GM18499 (cell line): ENCODE data around the gene THTPA.
A peak's percentile ranks its signal among the peaks of the same experiment; 100 is the strongest.

ENCODE experiments used
- ATAC-seq: cut with Tn5 transposase; IDR thresholded peaks from one replicate; pipeline ENCODE4 v1.9.1; 2021; ENCODE audit warnings: moderate number of reproducible peaks; ENCODE audit not compliant: insufficient read depth, unreplicated experiment

The THTPA gene, protein sequence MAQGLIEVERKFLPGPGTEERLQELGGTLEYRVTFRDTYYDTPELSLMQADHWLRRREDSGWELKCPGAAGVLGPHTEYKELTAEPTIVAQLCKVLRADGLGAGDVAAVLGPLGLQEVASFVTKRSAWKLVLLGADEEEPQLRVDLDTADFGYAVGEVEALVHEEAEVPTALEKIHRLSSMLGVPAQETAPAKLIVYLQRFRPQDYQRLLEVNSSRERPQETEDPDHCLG

DNA sequence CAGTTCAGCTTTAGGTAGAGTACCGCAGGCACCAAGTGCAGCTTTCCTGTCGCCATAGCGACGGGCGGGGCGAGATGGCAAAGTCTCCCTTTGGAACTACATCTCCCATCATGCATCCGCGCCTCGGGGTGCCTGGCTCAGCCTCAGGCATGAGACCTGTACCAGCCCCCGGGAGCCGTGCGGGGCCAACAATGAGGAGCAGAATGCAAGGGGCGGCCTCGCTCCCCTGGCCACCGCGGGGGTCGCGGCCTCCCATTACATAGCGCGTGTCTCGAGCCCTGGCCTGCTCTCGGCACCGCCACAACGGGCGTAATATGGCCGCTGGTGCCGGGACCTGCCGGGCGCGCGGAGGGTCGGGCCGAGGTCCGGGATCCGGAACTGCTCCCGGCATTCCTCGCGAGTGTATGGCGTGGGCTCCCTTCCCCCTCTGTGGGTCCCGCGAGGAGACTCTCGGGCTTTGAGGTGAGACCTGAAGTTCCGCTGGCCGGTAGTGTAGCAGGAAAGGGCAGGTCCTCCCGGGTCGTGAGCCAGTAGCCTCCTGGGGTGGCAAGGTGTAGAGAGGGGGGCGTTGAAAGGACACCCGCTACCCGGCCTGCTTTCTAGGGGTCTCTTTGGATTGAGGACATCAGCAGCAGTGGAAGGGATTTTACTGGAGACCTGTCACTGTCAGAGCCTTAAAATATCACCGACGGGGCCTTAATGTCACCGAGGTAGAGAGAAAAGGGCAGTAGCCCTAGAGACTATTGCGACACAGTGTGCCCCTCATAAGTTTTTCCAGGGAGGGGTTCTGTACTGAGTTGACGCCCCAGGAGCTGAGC is at the start of gene THTPA:
THTPA (plus strand) TSS at position 390 of the 818 bp plus-strand sequence. CDS start 487 bp downstream, outside the sequence.
- ATAC-seq, result peak; percentile 81

DNA sequence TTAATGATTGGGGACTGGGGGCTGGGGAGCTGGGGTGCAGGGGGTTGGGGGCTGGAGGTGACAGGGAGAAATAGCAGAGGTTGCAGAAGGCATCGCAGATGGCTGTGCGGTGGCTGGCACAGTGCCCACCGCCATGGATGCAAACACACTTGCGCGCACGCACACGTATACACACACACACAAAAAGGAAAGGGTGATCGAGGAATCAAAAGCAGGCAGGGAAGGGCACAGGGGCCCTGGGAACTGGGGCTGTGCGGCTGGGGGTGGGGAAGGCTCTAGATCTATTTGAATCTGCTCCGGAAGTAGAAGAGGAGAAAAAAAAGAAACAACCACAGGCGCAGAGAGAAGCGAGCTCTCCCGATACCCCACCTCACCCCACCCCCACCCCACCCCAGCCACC is 43.9 kb upstream of the THTPA start:
- no peak for ATAC-seq

DNA sequence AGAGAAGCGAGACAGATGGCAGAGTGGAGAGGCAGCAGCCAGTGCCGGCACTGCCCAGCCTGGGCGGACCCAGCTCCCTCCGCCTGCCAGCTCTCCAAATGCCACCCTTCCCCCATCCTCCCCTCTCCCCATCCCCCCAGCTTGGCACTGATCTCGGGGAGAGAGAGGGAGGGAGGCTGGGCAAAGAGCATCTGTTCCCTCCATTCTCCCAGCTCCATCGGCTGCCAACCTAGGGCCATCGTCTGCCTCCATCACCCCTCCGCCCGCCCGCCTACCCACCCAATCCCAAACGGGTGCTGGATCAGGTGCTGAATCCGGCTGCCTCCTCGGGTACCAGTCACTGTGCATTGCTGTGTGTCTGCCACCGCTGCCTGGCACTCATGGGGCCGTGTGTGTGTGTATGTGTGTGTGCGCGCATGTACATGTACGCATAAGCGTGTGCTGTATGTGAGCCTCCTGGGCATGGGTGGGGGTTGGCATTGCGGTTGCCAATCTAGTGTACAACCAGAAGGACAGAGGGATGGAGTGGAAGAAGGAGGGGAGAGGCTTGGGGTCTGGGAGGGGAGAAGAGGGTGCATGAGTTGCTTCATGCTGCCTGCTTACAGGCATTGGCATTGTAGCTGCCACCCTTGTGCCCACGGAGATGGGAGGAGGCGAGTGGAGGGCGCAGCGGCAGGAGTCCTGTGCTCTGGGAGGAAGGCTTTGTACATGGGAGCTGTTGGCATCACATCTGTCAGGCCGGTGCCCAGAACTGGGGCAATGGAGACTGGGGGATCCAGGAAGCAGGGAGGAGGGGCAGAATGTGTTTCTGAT is 42.9 kb upstream of the THTPA start:
- ATAC-seq, result no peak

DNA sequence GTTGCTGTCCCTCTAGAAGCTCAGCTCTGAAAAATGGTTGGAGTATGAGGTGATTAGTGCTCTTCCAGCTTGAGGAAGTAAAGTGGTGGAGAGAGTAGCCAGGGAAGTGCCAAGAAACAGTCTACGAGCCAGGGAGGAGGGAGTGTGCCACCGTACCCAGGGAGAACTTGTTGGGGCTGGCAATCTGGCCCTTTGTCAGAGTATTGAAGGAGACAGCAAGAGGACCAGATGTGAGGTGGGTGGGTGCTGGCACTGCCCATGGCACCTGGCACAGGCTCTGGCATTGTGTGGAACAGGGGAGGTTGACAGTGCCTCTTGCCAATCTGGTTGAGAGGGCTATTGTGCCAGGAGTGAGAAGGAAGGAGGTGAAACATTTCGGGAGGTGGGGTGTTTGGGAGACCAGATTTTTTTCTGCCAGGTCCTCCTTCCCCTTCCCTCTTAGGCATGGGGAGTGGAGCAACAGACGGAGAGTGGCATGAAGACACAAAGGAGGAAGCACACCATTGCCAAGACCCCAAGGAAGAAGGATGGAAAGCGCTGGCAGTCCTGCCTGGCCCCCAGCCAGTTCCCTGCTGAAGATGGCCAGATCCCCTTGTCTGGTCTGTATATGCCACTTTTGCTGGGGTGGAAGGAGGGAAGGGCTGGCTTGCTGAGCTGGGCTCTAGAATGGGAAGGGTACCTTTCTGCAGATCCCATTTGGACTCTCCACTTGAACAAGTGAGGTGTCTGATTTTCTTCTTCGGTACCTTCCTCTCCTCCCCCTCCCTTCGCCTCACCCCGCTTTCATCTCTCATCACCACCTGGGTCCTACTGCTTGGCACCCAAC is 42.0 kb upstream of the THTPA start:
- no peak for ATAC-seq

DNA sequence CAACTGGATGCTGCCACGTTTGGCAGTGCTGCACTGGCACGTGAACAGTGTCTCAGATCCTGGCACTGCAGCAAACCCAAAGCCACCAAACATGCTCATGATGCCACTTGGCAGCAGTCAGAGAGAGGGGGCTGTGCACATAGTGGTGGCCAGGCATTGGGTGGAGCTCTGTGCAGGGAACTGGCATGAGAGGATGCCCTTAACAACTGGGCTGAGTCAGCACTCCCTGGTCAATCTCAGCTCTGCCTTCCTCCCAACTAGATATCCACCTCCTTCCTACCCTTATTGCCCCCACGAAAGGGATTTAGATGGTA is 41.5 kb upstream of the THTPA start:
- no peak for ATAC-seq

DNA sequence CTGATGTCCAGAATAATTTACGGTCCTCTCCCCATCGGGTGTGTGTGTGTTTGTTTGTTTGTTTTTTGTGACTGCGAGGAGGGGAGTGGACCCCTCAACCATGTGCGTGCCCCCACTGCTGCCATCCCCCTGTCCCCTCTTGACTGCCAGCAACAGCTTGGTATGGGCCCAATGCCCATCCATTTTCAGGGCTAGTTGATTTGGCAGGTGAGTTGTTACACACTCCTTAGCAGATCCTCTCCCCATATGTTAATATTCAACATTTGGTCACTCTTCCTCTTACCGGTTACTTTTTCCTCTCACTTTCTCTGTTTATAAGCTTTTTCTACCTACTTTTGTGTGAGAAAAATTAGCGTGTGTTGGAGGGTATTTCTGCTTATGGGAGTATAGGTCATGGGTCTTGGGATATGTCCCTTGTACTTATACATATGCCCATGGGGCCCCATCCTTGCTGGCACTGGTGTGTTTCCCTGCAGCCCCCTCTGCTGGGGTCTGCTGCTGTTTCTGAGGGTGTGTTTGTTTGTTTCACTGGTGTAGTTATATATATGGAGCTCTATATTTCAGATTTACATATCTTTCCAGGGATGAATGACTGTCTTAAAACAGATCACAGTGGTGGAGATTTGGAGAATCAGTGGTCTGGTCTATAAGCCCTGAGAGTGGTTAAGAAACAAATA is 38.3 kb upstream of the THTPA start:
- no peak for ATAC-seq

DNA sequence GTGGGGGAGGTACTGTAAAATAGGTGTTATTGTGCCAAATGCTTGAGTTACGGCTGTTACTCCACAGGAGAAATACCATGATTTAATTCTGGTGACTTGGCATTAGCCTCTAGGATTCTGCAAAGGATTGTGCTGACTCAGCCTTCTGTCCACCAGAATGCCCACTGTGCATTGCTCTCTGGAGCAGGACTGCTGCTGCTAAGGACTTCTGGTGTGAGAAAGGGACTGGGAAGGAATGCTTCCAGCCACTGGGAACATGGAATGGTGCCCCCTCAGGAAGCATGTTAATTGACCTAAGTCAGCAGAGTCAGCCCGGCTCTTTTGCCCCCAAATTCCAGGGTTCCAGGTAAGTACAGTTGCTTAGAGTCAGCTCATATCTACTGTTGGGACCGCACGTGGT is 37.4 kb upstream of the THTPA start:
- ATAC-seq, result no peak

DNA sequence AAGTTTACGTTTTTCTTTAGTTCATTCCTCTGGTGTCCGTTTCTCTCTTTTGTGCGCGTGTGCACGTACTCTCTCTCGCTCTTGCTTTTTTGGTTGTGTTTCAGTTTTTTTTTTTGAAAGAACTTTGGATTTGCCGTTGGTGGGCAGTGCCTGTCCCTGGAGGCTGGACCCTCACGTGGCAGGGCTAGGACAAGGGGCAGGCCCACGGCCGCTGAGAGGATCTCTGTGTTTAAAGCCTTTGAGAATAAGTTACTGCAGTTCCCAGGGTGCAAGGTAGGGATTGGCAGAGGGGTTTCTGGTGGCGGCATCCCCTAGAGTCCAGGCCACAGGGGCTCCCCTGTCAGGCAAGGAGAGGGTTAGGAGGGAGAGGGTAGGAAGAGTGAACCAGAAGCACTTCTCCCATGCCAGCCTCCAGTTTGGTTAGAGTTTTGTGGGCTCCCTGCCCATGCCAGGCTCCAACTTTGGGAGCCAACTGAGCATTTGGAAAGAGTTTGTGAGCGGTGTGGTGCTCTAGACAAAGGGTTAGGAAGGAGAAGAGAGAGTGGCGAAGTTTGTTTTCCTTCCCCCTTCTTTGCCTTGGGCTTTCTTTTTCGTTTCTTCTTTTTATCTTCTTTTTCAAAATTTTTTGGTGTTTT is 35.1 kb upstream of the THTPA start:
- no peak for ATAC-seq

DNA sequence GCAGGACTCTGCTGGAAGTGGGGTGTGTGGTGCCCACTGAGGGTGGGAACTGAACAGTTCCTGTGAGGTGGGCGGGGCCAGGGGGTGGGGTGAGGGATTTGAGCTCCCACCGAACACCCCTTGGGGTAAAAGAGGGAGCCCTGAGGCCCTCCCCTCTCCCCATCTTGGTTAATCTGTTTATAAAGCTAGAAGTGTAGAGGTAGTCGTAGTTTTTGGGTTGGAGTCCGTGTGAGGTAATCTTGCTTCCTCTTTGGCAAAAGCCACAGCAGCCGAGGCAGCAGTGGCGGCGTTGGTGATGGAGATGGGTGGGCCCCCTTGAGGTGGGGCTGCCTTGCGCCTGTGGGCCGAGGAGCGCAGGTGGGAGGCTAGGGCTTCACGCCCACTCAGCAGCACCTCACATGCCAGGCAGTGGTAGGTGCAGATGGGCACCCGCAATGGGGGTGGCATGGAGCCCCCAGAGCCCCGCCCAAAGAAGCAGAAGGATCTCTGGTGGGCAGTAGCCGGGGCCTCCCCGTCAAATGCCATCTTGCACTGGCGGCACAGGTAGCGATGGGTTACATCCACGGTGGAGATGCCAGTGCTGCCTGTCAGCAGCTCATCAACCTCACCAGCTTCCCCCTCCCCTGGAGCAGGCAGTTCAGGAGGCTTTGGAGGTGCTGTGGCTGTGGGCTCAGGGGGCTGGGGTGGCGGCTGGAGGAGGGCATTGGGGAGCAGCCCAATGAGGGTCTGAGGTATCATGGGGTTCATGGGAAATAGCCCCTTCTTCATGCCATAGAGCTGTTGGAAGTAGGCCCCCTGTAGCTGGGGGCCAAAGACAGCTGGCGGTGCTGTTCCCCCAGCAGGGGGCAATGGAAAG is 34.1 kb upstream of the THTPA start:
- no peak for ATAC-seq

DNA sequence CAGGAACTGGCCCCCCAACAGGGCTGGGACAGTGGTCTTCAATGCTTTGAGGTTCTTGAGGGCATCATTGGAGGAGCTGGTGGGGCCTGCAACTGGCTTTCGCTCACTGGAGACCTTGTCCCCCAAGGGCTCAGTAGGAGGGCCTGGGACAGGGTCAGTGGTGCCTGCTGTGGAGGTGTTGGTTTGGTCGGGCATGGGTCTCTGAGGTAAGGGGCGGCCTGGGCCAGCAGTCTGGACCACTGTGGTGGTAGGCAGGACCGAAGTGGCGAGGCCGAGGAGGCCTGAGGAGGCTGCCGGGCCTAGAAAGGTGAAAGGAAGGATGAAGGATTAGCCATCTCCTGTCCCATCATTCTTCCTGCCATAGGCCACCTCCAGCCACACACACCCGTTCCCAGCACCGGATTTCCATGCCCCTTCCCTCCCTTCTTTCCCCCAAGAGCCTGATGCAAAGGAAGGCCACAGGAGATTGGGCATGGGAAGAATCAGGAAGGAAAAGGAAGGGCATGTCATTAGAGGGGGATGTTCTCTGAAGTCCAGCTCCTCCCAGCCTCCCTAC is 33.4 kb upstream of the THTPA start:
- no peak for ATAC-seq

DNA sequence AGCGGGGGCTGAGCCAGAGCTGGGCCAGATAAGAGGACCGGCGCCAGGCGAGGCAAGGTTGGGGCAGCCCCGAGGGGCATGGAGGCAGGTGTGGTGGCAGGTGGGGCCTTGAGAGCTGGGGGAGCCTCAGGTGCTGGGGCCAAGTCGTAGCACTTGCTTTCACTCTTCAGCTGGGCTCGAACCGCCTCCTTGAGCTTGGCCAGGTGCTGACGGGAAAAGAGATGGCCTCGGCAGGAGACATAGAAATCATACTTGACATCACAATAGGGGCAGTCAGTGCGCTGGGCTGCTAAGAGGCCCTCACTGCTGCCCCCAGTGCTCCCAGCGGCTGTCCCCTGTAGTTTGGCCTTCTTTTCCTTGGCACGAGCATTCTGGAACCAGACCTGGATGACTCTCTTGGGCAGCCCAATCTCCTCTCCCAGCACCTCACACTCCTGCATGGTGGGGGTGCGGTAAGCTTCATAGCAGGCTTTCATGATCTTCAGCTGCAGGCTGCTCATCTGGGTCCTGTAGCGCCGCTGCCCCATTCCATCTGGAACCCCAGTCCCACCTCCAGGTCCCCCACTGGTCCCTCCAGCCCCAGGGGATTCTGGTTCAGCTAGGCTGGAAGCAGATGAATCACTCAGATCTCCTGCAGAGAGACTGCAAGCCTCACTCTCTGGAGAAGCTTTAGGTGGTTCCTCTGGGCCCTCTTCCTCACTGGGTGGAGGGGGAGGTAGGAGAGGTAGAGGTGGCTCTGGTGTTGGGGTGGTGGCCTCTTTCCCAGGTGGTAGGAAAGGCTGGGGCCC is 32.6 kb upstream of the THTPA start:
- no peak for ATAC-seq

DNA sequence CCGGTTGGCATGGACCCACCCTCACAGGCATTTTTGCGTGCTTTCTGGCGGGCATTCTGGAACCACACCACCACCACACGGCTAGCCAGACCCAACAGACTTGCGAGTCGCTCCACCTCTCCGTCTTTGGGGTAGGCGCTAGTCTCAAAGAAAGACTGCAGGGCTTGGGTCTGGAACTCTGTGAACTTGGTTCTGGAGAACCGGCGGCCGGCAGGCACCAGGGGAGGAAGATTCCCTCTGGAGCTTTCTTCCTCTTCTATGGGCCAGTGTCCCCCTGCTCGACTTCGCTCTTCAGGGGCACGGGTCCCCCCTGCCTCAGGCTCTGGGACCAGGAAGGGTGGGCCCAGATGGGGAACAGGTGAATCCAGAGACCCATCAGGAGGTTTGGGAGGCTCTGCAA is 31.1 kb upstream of the THTPA start:
- ATAC-seq, result no peak

DNA sequence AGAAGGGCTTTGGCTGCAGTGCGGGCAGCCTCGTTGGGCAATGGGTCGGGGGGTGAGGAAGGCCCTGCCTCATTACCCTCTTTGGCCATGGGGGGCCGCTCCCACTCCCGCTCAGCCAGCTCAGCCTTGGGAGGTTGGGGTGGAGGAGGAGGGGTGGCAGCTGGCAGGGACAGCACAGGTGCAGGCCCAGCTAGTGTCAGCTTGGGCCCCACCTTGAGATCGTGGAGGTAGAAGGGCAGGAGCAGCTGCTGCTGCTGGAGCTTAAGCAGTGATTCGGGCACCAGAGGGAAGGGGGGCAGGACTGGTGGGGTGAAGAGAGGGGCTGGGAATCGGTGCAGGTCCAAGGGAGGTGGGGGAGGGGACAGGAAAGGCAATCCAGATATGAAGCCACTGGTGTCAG is 30.5 kb upstream of the THTPA start:
- no peak for ATAC-seq

DNA sequence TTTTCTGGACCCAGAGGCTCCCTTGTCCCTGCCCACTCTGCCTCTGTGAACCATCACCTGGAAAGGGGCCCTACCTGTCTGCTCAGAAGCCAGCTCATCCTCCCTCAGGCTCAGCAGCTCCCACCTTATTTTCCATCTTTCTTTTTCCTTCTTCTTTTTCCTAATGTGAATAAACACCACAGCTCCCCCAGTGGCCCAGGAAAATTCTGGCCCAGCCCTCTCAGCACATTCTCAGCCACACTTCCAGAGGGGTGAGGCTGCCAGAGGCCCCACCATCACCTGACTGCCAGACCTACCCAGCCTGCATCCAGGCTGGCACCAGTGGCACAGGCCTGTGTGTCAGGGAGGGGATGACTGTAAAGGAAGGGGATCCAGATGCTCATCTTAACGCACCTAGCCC is 27.5 kb upstream of the THTPA start:
- ATAC-seq, result no peak

DNA sequence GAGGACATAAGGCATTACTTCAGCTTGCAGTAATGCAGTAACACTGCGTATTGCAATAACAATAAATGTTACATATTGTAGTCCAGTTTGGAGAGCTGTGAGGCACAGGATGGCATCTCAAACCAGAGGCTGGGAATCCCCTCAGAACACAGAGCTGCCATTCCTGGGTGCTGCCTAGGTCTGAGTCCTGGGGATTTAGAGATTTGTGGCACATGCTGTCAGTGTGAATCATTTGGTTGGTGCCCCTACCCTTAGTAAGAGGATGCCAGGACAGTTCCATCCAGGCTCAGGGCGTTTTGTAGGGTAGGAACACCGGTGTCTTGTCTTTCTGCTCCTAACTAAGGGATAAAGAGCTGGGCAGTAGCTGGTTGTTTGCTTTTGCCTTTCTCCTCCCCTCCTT is 27.1 kb upstream of the THTPA start:
- ATAC-seq, result no peak

DNA sequence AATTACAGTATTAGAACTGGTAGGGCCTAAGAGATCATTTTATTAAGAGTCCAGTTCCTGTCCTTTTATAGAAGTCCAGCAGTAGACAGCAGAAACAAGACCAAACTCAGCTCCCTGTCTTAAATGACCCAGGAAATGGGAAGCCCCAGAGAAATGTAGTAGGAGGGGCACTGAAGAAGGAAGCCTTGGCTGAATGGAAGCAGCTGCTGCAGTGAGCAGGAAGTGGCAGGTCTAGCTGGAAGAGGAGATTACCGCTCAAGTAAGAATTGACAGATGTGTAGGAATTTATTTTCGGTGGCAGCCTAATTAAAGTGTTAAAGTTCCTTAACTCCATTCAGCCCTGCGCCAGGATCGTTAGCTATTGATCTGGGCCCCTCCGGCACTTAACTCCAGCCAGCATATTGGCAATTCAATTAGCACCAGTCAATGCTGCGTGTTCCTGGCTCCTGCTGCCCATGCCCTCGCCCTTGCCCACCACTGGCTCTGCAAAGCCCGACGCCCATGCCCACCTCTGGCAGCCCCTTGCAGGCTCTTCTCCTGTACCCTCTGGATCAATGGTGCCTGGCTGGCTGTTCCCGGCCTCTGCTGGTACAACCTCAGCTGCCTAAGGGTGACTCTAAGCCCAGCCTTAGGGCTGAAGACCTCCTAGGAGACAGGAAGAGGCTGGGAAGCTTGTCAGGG is 25.6 kb upstream of the THTPA start:
- ATAC-seq, result no peak

DNA sequence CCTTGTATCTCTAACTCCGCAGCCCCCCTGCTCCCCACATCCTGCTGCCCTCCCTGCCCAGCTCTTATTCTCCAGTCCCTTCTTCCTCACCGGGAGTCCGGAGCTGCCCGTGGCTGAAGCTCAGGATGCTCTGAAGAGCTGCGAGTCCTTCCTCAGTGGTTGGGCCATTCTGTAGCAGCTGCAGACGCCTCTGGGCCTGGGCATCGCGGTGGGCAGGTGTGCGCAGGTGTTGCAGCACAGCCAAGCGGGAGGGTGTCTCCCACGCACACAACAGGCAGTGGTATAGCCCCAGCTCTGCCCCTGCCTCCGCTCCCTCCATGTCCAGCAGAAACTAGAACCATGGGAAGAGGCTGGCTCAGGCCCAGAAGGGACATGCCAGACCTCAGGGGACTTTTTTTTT is 24.7 kb upstream of the THTPA start:
- no peak for ATAC-seq
